ENCODE results near the gene ADPRHL1. TPM values are rescaled to one million over a fixed set of nuclear protein-coding genes. Genes with fewer than 3 reads are reported as not detected.
"Not testable (repeated sequence)": the region's sequence is repeated elsewhere in the genome, so short reads cannot be mapped to it uniquely, and the experiment has no call there.

The ADPRHL1 gene
- total RNA-seq, 2 experiments from 2014 or later, result 0.50 to 0.56 TPM

DNA sequence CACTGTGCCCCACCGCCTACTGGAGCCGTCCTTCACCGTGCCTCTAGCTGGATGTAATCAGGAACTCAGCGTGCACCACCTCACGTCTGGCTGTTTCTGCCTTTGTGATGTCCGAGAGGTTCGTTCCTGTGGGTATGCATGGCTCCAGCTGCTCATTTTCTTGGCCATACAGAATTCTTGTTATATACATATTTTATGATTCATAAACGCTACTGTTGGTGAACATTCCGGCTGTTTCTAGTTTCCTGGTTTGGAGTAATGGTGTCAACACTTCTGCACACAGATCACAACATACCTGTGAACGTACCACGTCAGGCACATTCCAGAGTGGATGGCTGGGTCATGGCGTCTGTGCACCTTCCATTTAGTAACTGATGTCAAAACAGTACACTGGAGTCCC lies 22.6 kb upstream of the ADPRHL1 start:
- Mint-ChIP-seq H3K9me3 (no peaks in the 10 kb centered on the region), H3K27ac (no peak overlapping the region), H3K27me3 (no peaks in the 10 kb centered on the region), H3K36me3 (peaks cover 36% of the 10 kb centered on the region), H3K4me3 (no peak overlapping the region), H3K4me1 (ENCODE audit: low read depth) (no peaks in the 10 kb centered on the region)
- no peak for DNase-seq
- intact Hi-C loops (cut with micrococcal nuclease), result no loop called here
- POLR2A ChIA-PET, result no interaction called here
- CTCF ChIA-PET, result no interaction called here

DNA sequence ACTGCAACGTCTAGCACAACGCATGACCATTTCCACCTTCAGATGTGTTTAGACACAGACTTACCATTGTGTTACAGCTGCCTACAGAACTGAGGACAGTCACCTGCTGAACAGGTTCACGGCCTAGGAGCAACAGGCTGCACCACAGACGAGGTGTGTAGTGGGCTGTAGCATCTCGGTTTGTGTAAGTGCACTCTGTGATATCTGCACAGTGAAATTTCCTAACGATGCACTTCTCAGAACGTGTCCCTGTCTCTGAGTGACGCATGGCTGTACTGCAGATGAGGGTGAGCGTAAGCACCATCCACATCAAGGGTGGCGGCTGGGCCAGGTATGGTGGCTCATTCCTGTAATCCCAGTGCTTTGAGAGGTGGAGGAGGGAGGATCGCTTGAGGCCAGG lies 22.0 kb upstream of the ADPRHL1 start:
- ChIA-PET CTCF (no interaction called here), POLR2A (no interaction called here)
- intact Hi-C loops (cut with micrococcal nuclease), result no loop called here
- Mint-ChIP-seq H3K27ac (no peak overlapping the region), H3K4me3 (no peak overlapping the region), H3K27me3 (no peaks in the 10 kb centered on the region), H3K9me3 (no peaks in the 10 kb centered on the region), H3K4me1 (ENCODE audit: low read depth) (no peaks in the 10 kb centered on the region), H3K36me3 (peaks cover 36% of the 10 kb centered on the region)
- DNase-seq, result no peak

DNA sequence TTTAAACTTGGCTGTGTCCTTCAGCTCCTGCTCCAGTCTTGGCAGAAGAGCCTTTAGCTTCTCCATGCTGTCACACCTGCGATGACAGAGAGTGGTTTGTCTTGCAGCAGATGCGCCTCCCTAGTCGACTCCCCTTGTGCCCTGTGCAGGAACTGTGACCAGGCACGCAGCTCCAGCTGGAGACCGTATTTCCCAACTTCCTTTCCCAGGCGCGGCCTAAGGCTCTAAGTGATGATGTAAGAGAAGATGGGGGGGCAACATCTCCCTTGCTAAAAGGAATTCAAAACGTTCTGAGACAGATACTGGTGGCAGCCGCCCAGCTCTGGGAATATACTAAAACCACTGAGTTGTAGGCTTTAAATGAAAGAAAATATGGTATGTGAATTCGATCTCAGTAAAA lies 20.9 kb upstream of the ADPRHL1 start:
- Mint-ChIP-seq H3K27ac (no peak overlapping the region), H3K27me3 (no peaks in the 10 kb centered on the region), H3K9me3 (no peaks in the 10 kb centered on the region), H3K4me3 (no peak overlapping the region), H3K4me1 (ENCODE audit: low read depth) (no peaks in the 10 kb centered on the region), H3K36me3 (peaks cover 30% of the 10 kb centered on the region)
- CTCF ChIA-PET, result no interaction called here
- intact Hi-C loops (cut with micrococcal nuclease), result no loop called here
- POLR2A ChIA-PET, result no interaction called here
- DNase-seq, result no peak

DNA sequence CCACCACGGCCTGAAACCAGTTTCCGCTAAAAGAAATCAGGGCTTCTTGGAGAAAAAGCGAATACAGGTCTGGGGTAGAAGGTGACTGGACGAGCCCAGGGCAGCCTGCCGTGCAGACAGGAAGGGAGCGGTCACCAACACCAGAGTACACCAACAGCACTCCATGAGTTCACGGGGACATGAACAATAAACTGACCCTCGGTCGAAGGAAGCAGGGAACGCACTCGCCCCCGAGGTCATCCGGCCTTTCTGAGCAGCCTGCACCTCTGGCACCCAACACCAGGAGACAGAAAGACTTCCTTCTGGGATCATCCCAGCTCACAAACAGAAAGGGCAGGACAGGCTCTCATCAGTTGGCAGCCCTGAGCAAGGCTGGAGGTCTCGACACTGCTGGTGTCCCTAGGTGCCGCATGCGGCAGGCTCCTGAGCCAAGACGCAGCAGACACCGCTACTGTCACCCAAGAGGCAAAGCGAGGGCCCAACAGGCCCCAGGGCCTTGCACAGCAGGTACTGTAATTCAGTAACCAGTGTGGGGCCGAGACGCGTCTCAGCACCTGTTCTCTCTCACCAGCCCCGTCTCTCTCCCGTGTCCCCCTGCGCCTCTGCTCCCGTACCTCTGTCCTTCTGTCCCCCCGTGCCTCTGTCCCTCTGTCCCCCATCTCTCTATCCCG lies 19.2 kb upstream of the ADPRHL1 start:
- Mint-ChIP-seq H3K4me1 (ENCODE audit: low read depth) (no peaks in the 10 kb centered on the region), H3K27me3 (no peaks in the 10 kb centered on the region), H3K4me3 (no peak overlapping the region), H3K27ac (no peak overlapping the region), H3K9me3 (no peaks in the 10 kb centered on the region), H3K36me3 (peaks cover 32% of the 10 kb centered on the region)
- CTCF ChIA-PET, result no interaction called here
- intact Hi-C loops (cut with micrococcal nuclease), result no loop called here
- DNase-seq, result no peak
- POLR2A ChIA-PET, result no interaction called here

DNA sequence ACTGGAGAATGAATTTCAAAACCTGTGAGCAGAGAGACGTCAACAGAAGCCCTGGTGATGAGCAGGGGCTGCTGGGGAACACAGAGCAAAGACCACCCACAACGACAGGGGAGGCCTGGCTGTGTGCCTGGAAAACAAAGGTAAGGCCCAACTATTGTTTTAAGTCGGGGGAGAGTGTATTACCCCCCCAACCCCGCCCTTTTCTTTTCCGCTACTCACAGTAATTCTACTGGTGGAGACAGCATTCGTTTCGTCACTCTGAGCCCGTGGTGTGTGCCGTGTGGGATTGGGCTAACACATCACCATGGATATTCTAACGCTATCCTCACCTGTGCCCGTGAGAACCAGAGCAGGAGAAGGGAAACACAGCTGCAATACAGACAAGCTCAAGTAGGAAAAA lies 18.6 kb upstream of the ADPRHL1 start:
- Mint-ChIP-seq H3K4me1 (ENCODE audit: low read depth) (no peaks in the 10 kb centered on the region), H3K36me3 (peaks cover 33% of the 10 kb centered on the region), H3K27ac (no peak overlapping the region), H3K4me3 (no peak overlapping the region), H3K9me3 (no peaks in the 10 kb centered on the region), H3K27me3 (no peaks in the 10 kb centered on the region)
- CTCF ChIA-PET, result no interaction called here
- no peak for DNase-seq
- intact Hi-C loops (cut with micrococcal nuclease), result no loop called here
- POLR2A ChIA-PET, result no interaction called here

DNA sequence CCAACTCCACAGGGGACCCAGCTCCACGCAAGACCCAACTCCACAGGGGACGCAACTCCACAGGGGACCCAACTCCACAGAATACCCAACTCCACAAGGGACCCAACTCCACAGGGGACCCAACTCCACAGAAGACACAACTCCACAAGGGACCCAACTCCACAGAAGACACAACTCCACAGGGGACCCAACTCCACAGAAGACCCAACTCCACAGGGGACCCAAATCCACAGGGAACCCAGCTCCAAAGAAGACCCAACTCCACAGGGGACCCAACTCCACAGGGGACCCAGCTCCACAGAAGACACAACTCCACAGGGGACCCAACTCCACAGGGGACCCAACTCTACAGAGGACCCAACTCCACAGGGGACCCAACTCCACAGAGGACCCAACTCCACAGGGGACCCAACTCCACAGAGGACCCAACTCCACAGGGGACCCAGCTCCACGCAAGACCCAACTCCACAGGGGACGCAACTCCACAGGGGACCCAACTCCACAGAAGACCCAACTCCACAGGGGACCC lies 17.4 kb upstream of the ADPRHL1 start:
- DNase-seq; POLR2A ChIA-PET; H3K4me3 Mint-ChIP-seq; intact Hi-C loops (cut with micrococcal nuclease); H3K27me3 Mint-ChIP-seq; H3K27ac Mint-ChIP-seq; H3K9me3 Mint-ChIP-seq; H3K4me1 Mint-ChIP-seq (ENCODE audit: low read depth): not testable (repeated sequence)
- peaks cover 26% of the 10 kb centered on the region for H3K36me3 Mint-ChIP-seq
- CTCF ChIA-PET, result interaction anchor here (0.6 kb wide), 1 partner anchor 9 kb away, joined by 3 read pairs; no protein-coding TSS in a partner anchor

DNA sequence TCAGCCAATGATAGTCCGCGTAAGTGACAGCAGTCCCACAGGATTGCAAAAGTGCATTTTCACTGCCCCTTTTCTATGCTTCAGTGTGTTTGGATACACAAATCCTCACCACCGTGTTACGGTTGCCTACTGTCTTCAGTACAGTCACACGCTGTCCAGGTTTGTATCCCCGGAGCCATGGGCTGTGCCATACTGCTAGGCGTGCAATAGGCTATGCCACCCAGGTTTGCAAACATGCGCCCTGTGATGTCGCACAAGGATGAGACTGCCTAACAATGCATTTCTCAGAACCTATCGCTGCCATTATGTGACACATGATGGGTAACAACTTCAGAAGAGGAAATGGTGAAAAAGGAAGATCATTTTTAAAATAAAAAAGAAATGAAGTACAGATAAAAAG lies 16.8 kb upstream of the ADPRHL1 start:
- Mint-ChIP-seq H3K27me3 (no peaks in the 10 kb centered on the region), H3K36me3 (peaks cover 21% of the 10 kb centered on the region), H3K27ac (no peak overlapping the region), H3K9me3 (no peaks in the 10 kb centered on the region), H3K4me3 (no peak overlapping the region), H3K4me1 (ENCODE audit: low read depth) (peaks cover 4% of the 10 kb centered on the region)
- POLR2A ChIA-PET, result no interaction called here
- intact Hi-C loops (cut with micrococcal nuclease), result no loop called here
- no peak for DNase-seq
- CTCF ChIA-PET, result no interaction called here

DNA sequence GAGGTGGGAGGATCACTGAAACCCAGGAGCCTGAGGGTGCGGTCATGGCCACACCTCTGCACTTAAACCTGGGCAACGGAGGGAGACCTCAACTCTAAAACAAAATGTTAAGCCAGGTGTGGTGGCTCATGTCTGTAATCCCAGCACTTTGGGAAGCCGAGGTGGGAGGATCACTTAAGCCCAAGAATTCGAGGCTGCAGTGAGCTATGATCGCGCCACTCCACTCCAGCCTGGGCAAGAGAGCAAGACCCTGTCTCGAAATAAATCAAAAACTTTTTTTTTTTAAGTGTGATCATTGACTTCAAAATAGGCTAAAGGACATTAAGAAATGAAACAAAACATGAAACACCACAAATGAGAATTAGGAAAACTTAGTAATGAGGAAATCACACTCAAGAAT lies 16.3 kb upstream of the ADPRHL1 start:
- intact Hi-C loops (cut with micrococcal nuclease), result no loop called here
- Mint-ChIP-seq H3K4me1 (ENCODE audit: low read depth) (peaks cover 4% of the 10 kb centered on the region), H3K27me3 (no peaks in the 10 kb centered on the region), H3K4me3 (no peak overlapping the region), H3K36me3 (peaks cover 21% of the 10 kb centered on the region), H3K9me3 (no peaks in the 10 kb centered on the region), H3K27ac (no peak overlapping the region)
- CTCF ChIA-PET, result no interaction called here
- DNase-seq, result no peak
- POLR2A ChIA-PET, result no interaction called here

DNA sequence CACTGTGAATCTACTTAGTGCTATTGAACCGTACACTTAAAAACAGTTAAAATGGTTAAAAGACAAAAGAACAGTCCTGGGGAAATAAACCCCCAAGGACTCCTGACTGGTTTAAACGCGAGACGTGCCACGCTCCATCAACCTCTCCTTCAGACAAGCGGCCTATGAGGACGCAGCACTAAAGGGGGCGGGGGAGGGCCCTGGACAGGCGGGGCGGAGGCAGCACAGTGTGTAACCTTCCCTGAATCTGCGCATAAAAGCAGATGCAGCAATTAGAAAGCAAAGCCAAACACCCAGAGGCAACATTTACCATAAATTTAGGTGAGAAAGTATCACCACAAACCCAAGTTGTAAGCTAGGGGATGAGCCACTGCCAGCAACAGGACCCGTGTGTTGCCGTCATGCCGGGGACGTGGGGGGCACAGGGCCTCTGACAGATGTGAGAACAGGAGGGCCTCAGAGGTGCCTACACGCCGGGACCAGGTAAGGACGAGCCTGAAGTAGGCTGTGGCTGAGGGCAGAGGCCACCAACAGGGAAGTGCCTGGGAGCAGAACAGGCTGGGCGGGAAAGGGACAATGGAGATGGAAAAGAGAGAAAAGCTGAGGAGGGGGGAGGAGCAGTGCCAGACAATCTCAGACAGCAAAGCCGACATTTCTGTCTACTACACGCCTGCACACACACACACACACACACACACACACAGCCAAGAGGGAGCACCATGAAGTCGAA lies 15.3 kb upstream of the ADPRHL1 start:
- DNase-seq, result no peak
- Mint-ChIP-seq H3K27me3 (no peaks in the 10 kb centered on the region), H3K4me3 (no peak overlapping the region), H3K36me3 (peaks cover 16% of the 10 kb centered on the region), H3K27ac (no peak overlapping the region), H3K9me3 (no peaks in the 10 kb centered on the region), H3K4me1 (ENCODE audit: low read depth) (peaks cover 4% of the 10 kb centered on the region)
- ChIA-PET CTCF (no interaction called here), POLR2A (no interaction called here)
- intact Hi-C loops (cut with micrococcal nuclease), result no loop called here

DNA sequence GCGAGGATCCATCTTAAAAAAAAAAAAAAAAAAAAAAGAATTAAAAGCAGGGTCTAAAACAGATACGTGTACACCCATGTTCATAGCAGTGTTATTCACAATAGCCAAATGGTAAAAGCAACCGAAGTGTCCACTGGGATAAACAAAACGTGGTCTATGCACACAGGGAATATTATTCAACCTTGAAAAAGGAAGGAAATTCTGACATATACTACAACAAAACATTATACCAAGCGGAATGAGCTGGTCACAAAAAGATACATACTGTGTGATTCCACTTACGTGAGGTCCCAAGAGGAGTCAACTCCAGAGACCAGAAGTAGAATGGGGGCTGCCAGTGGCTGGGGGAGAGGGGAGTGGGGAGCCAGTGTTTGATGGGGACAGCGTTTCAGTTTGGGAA lies 14.7 kb upstream of the ADPRHL1 start:
- ChIA-PET CTCF (no interaction called here), POLR2A (no interaction called here)
- H3K9me3 Mint-ChIP-seq, result no peaks in the 10 kb centered on the region
- peaks cover 16% of the 10 kb centered on the region for H3K36me3 Mint-ChIP-seq
- no peak overlapping the region for H3K4me3 Mint-ChIP-seq
- H3K27ac Mint-ChIP-seq, result no peak overlapping the region
- peaks cover 4% of the 10 kb centered on the region for H3K4me1 Mint-ChIP-seq (ENCODE audit: low read depth)
- intact Hi-C loops (cut with micrococcal nuclease), result no loop called here
- H3K27me3 Mint-ChIP-seq, result no peaks in the 10 kb centered on the region
- DNase-seq, result no peak

DNA sequence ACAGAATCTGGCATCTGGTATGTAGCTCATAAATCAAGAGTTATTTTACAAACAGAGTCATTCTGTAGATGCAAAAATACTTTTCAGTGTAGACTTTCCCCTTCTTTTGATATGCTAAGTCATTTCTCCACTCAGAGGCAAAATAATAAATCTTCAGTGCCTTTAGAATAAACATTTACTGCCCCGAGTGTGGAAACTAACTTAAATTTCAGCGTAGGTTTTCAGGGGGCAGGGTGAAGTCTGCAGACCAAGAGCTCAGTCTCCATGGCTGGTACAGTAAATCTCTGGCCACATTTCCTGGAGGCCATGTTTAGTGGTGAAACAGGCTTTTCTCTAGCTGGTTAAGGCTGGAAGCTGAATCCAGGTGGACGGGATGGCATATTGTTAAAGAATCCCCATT lies 13.1 kb upstream of the ADPRHL1 start:
- DNase-seq, result no peak
- ChIA-PET CTCF (interaction anchor here (0.9 kb wide), 1 partner anchor 96 kb away, joined by 3 read pairs; no protein-coding TSS in a partner anchor), POLR2A (no interaction called here)
- intact Hi-C loops (cut with micrococcal nuclease), result no loop called here
- H3K4me1 Mint-ChIP-seq (ENCODE audit: low read depth), result peaks cover 4% of the 10 kb centered on the region
- H3K36me3 Mint-ChIP-seq, result peaks cover 9% of the 10 kb centered on the region
- no peaks in the 10 kb centered on the region for H3K9me3 Mint-ChIP-seq
- H3K27me3 Mint-ChIP-seq, result no peaks in the 10 kb centered on the region
- no peak overlapping the region for H3K27ac Mint-ChIP-seq
- no peak overlapping the region for H3K4me3 Mint-ChIP-seq

DNA sequence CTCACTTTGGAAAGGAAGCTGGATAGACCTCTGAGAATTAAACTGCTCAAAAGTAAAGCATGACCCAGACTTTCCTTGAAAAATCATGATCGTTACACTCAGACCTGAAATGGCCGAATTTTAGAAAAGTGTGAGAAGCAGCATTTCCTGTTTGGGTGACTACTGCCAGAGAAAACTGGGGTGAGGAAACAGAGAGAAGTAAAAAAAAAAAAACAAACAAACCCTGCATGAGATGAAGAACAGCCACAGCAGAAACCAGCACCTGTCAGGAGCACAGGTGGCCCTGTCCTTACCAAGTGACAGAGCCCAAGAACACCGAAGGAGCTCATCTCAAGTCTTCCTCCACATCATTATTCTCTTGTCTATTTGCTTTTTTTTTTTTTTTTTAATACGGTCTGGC lies 12.0 kb upstream of the ADPRHL1 start:
- Mint-ChIP-seq H3K36me3 (peaks cover 10% of the 10 kb centered on the region), H3K27me3 (no peaks in the 10 kb centered on the region), H3K9me3 (no peaks in the 10 kb centered on the region), H3K4me3 (no peak overlapping the region), H3K27ac (no peak overlapping the region), H3K4me1 (ENCODE audit: low read depth) (peaks cover 4% of the 10 kb centered on the region)
- intact Hi-C loops (cut with micrococcal nuclease), result no loop called here
- CTCF ChIA-PET, result no interaction called here
- POLR2A ChIA-PET, result no interaction called here
- no peak for DNase-seq

DNA sequence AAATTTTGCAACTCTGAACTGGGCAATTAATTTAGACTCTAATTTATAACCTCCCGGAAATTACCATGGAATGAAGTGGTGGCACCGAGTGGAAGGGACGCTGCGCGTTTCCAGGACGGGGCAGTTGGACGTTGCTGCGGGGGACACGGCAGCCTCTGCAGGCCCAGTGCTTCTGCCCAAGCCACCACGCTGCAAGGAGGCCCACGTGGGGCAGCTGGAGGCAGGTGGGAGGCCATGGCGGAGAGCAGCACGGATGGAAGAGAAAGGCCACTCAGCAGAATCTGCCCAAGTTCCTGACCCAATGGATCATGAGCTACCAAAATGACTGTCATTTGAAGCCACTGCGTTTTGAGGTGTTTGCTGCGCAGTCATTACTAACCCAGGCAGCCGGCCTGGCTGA lies 11.2 kb upstream of the ADPRHL1 start:
- Mint-ChIP-seq H3K4me3 (no peak overlapping the region), H3K36me3 (peaks cover 15% of the 10 kb centered on the region), H3K4me1 (ENCODE audit: low read depth) (peaks cover 4% of the 10 kb centered on the region), H3K9me3 (no peaks in the 10 kb centered on the region), H3K27me3 (no peaks in the 10 kb centered on the region), H3K27ac (no peak overlapping the region)
- intact Hi-C loops (cut with micrococcal nuclease), result no loop called here
- ChIA-PET POLR2A (no interaction called here), CTCF (no interaction called here)
- DNase-seq, result no peak

Measured in activated CD4-positive, alpha-beta memory T cell treated with anti-CD3 and anti-CD28 coated beads for 36 hours (primary cell).